DOHH2 (cell line): ENCODE data around the gene NXPH2.

ENCODE experiments used
- H3F3A ChIP-seq: fragments of 200-600 bp; sonication (generic), shearing (Covaris generic); 2 replicates; pipeline ENCODE4 v1.6.0; 2016; ENCODE audit warnings: antibody characterized with exemption, mild to moderate bottlenecking; ENCODE audit not compliant: control insufficient read depth, insufficient read depth
- H3K27ac ChIP-seq: fragments of 200-600 bp; sonication (generic); 2 replicates; pipeline ENCODE4 v1.5.1; 2014; ENCODE audit warnings: low read depth, mild to moderate bottlenecking, low read length, moderate library complexity
- H3K27me3 ChIP-seq: fragments of 200-600 bp; sonication (generic); 2 replicates; pipeline ENCODE4 v1.6.1; 2014; ENCODE audit warnings: mild to moderate bottlenecking, low read length, mixed read lengths; ENCODE audit not compliant: control insufficient read depth
- H3K36me3 ChIP-seq: fragments of 200-600 bp; sonication (generic); 2 replicates; pipeline ENCODE4 v1.6.1; 2014; ENCODE audit warnings: mild to moderate bottlenecking, low read length, moderate library complexity, mixed read lengths; ENCODE audit not compliant: control insufficient read depth
- H3K4me1 ChIP-seq: fragments of 200-600 bp; sonication (generic); 2 replicates; pipeline ENCODE4 v1.6.1; 2014; ENCODE audit warnings: mild to moderate bottlenecking, low read length, mixed read lengths; ENCODE audit not compliant: control insufficient read depth
- H3K4me2 ChIP-seq: fragments of 200-600 bp; sonication (generic); 2 replicates; pipeline ENCODE4 v1.6.0; 2014; ENCODE audit warnings: mild to moderate bottlenecking, low read length, moderate library complexity
- H3K4me3 ChIP-seq: fragments of 200-600 bp; sonication (generic); 2 replicates; pipeline ENCODE4 v1.5.1; 2014; ENCODE audit warnings: mild to moderate bottlenecking, low read length, mixed read lengths
- H3K79me2 ChIP-seq: fragments of 200-600 bp; sonication (generic); 2 replicates; pipeline ENCODE4 v1.6.1; 2014; ENCODE audit warnings: mild to moderate bottlenecking, low read length, mixed read lengths; ENCODE audit not compliant: control insufficient read depth
- H3K9me2 ChIP-seq: fragments of 200-600 bp; sonication (generic); replicated peaks from 2 replicates; pipeline ENCODE4 v1.6.1; 2014; ENCODE audit warnings: mild to moderate bottlenecking, low read length, mixed read lengths; ENCODE audit not compliant: control insufficient read depth
- H3K9me3 ChIP-seq: fragments of 200-600 bp; sonication (generic); 2 replicates; pipeline ENCODE4 v1.6.1; 2014; ENCODE audit warnings: antibody characterized with exemption, low read length, mixed read lengths; ENCODE audit not compliant: control insufficient read depth, insufficient read depth
- H4K20me1 ChIP-seq: fragments of 200-600 bp; sonication (generic); 2 replicates; pipeline ENCODE4 v1.6.0; 2014; ENCODE audit warnings: low read depth, mild to moderate bottlenecking, antibody characterized with exemption, low read length, moderate library complexity; ENCODE audit not compliant: control insufficient read depth, insufficient read depth
- CTCF ChIP-seq: fragments of 200-600 bp; sonication (generic); IDR thresholded peaks from one replicate; pipeline ENCODE4 v1.5.1; 2014; ENCODE audit warnings: antibody characterized with exemption, mild to moderate bottlenecking, low read depth, low read length; ENCODE audit not compliant: poor library complexity, severe bottlenecking
- EZH2phosphoT487 ChIP-seq: fragments of 200-600 bp; sonication (generic); IDR thresholded peaks from 2 replicates; pipeline ENCODE4 v1.6.1; 2017; ENCODE audit warnings: borderline replicate concordance, mild to moderate bottlenecking, antibody characterized with exemption, low read length, moderate library complexity, mixed read lengths

Gene NXPH2

GRCh38 chr2:138622613-138623012 is 157.6 kb downstream of the NXPH2 start:
- no peaks in the 10 kb centered on the region for H3K79me2 ChIP-seq
- H3K4me1 ChIP-seq: no peaks in the 10 kb centered on the region
- no peaks in the 10 kb centered on the region for H3K9me2 ChIP-seq
- no peaks in the 10 kb centered on the region for H3K27me3 ChIP-seq
- H3K36me3 ChIP-seq: no peaks in the 10 kb centered on the region
- H3F3A ChIP-seq: no peaks in the 10 kb centered on the region
- no peak overlapping the region for H3K4me3 ChIP-seq
- no peaks in the 10 kb centered on the region for H4K20me1 ChIP-seq
- H3K9me3 ChIP-seq: no peaks in the 10 kb centered on the region
- H3K27ac ChIP-seq: no peak overlapping the region
- no peak overlapping the region for H3K4me2 ChIP-seq
- TF ChIP-seq CTCF (no peak), EZH2phosphoT487 (no peak)

GRCh38 chr2:138621139-138621538 is 159.1 kb downstream of the NXPH2 start:
- no peaks in the 10 kb centered on the region for H3F3A ChIP-seq
- H3K79me2 ChIP-seq: no peaks in the 10 kb centered on the region
- no peak overlapping the region for H3K4me2 ChIP-seq
- H3K27ac ChIP-seq: no peak overlapping the region
- no peaks in the 10 kb centered on the region for H3K9me2 ChIP-seq
- H4K20me1 ChIP-seq: no peaks in the 10 kb centered on the region
- H3K36me3 ChIP-seq: no peaks in the 10 kb centered on the region
- H3K27me3 ChIP-seq: no peaks in the 10 kb centered on the region
- TF ChIP-seq EZH2phosphoT487 (no peak), CTCF (no peak)
- H3K9me3 ChIP-seq: no peaks in the 10 kb centered on the region
- H3K4me3 ChIP-seq: no peak overlapping the region
- no peaks in the 10 kb centered on the region for H3K4me1 ChIP-seq

DNA sequence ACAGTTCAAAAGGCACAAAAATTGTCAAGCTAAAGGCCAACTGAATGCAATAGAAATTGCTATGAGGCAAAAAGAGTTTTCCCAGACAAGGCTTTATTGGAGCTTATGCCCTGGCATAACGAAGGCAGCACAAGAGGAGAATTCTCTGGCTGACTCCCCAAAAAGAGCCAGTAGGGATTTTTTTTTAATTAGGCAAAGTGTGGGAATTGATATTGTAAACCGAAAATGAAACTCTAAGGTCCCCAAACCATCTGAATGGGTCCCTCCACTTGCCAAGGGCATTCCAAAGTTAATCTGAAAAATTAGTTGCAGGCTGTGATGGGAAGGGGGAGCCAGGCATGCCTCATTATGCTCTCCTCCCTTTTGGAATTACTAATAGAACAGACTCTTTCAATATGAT is 159.8 kb downstream of the NXPH2 start:
- Histone ChIP-seq H3K9me3 (no peaks in the 10 kb centered on the region), H3K4me1 (no peaks in the 10 kb centered on the region), H3K27ac (no peak overlapping the region), H3F3A (no peaks in the 10 kb centered on the region), H3K27me3 (no peaks in the 10 kb centered on the region), H3K36me3 (no peaks in the 10 kb centered on the region), H3K79me2 (no peaks in the 10 kb centered on the region), H3K9me2 (no peaks in the 10 kb centered on the region), H4K20me1 (no peaks in the 10 kb centered on the region), H3K4me2 (no peak overlapping the region), H3K4me3 (no peak overlapping the region)
- TF ChIP-seq EZH2phosphoT487 (no peak), CTCF (no peak)
